DMS153 (cell line): ENCODE measurements around the gene MARK4.
A peak's percentile ranks its signal among the peaks of the same experiment; 100 is the strongest.
"Not testable (repeated sequence)": the region's sequence is repeated elsewhere in the genome, so short reads cannot be mapped to it uniquely, and the experiment has no call there.

Source experiments
- DNase-seq: peaks from one replicate; lab custom pipeline; 2025; lab: John Stamatoyannopoulos, UW

The MARK4 gene

DNA sequence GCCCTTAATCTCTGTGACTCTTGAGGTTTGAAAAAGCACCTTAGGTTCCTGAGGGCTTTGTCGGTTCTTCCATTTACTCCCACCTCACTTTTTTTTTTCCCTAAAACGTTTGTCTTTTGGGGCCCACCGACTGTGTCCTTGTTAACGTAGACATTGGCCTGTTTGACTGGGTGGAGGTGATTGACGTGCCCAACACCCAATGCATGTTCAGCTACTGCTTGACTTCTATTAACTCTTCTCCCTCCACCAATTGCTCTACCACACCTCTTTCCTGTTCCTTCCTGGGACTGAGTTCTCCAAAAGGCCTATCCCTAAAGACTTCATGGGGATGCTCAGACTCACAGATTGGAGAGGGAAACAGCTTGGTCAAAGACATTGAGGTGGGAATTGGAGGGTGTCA, 54.4 kb downstream of the MARK4 start:
- DNase-seq, result no peak

DNA sequence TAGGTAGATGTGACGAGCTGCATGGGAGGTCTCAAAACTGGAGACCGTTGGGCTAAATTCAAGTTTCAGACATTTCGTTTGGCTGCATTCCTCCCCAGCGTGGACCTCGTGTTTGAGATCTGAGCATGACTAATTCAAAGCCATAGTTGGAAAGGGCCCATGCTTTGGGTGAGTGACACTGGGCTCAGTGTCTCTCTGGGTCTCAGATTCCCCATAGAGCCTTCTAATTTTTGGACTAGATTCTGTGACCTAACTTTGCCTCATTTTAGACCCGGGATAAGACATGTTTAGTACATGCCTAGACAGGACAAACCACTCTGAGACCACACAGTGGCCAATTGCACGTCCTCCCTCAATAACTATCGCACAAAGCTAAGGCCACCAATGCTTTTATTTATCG, 55.0 kb downstream of the MARK4 start:
- DNase-seq, result no peak

DNA sequence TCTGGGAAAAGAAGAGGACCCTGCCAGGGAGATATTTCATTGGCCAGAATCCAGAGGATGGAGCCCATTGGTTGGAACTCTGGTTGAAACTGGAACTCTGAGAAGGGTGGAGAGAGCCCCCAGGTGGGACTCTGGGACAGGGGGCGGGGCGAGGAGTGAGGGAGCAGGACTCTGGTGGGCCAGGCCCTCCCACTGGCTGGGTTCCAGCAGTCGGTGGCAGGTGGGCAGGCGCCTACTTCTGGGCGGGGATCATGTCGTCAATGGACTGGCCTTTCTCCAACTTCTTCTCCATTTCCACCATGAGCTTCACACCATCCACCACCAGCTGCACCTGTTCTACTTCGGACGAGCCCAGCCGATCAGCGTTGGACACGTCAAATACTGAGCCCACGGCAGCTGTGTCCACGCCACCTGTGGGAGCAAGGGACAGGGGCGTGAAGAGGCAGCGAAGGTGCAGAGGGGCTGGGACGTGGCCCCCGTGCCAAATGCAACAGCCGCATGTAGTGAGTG, 55.5 kb downstream of the MARK4 start:
- peak; percentile 61 for DNase-seq

DNA sequence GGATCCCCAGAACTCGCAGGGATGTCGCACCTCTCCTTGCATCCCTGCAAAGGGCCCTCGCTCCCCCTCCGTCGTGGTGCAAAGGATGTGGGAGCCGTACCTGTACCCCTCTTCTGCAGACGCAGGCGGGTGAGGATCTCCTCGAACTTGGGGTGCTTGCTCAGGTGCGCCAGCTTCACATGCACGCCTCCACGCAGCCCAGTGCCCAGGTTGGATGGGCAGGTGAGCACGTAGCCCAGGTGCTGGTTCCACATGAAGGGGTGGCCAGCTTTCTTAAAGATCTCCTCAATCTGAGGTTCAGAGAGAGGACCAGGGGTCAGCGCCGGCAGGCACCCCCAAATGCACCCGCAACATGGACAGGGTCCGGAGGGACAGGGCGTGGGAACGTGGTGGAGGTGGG, 56.3 kb downstream of the MARK4 start:
- no peak for DNase-seq

DNA sequence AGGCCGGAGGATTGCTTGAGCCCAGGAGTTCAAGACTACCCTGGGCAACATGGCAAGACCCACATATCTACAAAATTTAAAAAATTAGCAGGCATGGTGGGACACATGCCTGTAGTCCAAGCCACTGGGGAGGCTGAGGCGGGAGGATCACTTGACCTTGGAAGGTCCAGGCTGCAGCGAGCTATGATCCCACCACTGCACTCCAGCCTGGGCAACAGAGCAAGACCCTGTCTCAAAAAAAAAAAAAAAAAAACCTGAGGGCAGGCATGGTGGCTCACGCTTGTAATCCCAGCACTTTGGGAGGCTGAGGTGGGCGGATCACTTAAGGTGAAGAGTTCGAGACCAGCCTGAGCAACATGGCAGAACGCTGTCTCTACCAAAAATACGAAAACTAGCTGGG, 58.3 kb downstream of the MARK4 start:
- DNase-seq, result not testable (repeated sequence)

DNA sequence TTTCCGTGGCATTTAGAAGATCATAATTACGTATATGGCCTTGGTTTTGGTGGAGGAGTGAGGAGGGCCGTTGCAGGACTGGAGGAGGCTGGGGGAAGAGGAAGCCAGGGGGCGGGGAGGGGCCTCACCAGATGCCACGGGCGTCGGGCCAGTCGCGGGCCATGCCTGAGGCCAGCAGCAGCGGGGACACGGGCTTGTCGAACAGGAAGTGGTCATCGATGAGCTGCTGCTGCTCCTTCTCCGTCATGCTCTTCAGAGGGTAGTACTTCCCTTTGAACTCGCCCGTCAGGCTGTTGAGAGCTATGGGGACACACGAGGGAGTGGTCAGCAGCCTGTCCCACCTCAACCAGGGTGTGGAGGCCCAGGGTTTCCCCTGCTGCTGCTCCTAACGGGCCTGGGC, 60.5 kb downstream of the MARK4 start:
- no peak for DNase-seq

DNA sequence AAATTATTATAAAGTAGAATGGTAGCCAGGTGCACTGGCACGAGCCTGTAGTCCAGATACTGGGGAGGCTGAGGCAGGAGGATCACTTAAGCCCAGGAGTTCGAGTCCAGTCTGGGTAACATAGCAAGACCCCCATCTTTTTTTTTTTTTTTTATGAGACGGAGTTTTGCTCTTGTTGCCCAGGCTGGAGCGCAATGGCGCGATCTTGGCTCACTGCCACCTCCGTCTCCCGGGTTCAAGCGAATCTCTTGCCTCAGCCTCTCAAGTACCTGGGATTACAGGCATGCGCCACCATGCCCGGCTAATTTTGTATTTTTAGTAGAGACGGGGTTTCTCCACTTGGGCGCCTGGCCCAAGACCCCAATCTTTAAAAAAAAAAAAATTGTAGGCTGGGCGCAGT, 61.2 kb downstream of the MARK4 start:
- not testable (repeated sequence) for DNase-seq

DNA sequence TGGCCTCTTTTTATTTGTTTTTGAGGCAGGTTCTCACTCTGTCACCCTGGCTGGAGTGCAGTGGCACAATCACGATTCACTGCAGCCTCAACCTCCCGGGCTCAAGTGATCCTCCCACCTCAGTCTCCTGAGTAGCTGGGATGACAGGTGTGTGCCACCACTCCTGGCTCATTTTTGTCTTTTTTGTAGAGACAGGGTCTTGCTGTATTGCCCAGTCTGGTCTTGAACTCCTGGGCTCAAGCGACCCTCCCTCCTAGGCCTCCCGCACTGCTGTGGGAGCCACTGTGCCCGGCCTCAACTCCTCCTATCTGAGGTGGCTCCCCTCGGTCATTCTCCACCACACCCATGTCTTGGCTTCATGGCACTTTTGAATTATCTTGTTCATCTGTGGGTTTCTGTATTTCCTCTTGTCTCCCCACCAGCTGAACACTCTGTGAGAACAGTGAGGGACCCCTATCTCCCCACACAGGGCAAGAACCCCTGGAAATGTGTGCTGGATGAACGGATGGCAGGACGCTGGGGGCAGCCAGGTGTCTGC, 63.7 kb downstream of the MARK4 start:
- DNase-seq, result no peak

DNA sequence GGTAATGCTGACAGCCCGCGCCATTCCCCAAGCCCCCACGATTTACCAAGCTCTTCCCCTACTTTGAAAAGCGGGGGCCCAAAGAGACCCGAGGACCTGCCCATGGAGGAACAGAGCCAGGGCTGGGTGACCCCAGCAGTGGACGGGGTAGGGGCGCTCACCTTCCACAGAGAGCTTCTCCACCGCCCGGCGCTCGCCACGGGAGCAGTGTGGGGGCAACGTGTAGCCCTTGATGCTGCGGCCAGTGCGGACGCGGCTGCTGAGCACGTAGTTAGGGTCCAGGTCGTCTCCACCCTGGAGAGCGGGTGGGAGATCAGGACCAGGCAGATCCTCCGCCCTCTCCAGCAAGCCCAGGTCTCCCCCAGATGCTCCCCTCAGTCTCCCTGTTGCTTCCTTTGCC, 64.2 kb downstream of the MARK4 start:
- no peak for DNase-seq

DNA sequence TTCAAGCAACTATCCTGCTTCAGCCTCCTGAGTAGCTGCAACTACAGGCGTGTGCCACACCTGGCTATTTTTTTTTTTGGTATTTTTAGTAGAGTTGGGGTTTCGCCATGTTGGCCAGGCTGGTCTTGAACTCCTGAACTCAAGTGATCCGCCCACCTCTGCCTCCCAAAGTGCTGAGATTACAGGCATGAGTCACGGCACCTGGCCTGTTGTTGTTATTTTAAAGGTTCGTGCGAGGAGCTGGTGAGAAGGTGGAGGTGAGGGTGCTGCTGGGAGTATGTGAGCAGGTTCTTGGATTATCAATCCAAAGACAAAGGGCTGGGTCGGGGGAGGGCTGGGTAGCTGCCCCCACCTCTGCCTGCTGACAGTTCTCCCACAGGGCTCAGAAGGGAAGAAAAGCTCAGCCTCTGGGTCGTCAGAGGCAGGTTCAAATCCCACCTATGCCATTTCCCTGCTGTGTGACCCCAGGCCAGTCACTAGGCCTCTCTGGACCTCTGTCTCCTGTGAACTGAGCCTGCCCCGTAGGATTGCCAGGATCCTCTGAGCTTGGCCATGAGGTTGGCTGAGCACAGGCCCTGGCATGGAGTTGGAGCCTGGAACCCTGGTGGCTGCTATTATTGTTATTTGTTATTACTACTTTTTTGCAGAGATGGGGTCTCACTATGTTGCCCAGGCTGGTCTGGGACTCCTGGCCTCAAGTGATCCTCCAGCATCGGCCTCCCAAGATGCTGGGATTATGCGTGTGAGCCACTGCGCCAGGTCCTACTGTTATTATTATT, 70.1 kb downstream of the MARK4 start:
- no peak for DNase-seq

DNA sequence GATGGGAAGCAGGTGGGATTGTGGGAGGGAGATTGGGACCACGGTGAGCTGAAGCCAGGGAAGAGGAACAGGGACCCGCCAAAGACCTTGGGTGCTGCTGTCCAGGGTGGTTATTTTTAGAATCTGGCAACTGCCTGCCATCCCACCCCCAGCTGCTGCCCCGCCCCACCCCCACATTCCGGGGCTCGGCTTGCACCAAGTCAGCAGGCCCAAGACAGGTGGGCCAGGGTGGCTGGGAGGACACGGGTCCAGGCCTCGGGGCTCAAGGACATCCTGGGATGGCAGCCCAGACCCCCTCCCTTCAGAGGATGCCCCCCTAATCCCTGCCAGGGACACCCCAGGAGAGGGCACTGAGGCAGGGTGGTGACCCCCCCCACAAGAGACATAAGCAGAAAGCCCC, 70.8 kb downstream of the MARK4 start:
- DNase-seq, result no peak

DNA sequence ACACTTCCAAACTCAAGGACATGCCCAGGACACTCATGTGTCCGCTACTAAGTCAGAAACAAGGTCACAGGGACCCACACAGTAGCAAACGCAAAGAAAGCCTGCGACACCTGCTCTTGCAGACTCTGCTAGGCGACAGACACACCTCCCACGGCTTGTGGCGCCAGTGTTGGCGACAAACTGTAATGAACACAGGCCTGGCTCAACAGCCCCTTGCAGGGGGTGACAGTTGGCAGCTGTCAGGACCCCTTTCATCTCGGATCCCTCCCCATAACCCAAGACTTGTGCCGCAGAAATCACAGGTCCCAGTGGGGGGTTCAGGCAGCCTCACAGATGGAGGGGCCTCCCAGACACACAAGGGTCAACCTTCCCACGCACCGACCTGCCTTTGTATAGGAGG, 71.2 kb downstream of the MARK4 start:
- peak; percentile 38 for DNase-seq

DNA sequence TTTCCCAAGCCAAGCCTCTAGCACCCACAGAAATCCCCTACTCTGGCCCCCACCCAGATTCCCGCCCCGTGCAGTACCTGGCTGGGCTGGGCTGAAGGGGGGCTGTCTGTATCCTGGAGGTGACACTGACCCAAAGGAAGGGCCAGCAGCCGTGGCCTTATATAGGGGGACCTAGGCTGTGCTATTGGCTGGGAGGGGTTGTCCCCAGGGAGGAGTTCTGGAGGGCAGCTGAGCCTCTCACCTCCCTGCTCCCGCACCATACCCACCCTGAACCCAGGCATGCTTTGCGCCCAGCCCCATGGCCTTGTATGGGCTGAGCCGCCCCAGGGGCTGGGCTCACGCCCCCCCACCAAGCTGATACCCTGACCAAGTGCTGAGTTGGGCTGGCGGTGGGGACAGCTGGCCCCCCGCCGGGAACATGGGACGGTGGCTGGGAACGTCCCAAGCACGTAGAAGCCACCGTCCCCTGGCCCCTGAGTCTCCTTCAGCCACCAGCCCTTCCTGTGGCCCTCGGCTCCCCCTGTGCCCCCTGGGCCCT, 71.7 kb downstream of the MARK4 start, which contains the start of gene CKM:
TSS of gene CKM (minus strand) at position 132 of the 538 bp plus-strand sequence. CDS start 3,162 bp downstream, outside the sequence.
- no peak for DNase-seq

DNA sequence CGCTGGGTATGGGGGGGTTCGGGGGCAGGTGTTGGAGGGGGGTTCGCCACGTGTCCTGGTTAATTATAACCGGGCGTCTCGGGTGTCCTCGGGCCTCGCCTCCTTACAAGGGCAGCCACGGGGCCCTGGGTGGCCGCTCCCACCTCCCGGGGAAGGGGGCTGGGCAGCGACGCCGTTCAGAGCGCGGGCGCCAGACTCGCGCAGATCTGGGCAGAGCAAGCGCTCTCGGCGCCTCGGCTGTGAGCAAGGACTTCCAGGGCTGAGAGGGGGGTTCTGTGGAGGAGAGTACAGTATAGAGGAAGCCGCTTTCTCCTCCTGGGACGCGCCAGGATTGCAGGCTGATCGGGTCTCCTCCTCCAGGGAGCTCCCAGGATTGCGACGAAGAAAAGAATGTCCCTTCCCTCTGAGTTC, 72.6 kb downstream of the MARK4 start:
- no peak for DNase-seq

DNA sequence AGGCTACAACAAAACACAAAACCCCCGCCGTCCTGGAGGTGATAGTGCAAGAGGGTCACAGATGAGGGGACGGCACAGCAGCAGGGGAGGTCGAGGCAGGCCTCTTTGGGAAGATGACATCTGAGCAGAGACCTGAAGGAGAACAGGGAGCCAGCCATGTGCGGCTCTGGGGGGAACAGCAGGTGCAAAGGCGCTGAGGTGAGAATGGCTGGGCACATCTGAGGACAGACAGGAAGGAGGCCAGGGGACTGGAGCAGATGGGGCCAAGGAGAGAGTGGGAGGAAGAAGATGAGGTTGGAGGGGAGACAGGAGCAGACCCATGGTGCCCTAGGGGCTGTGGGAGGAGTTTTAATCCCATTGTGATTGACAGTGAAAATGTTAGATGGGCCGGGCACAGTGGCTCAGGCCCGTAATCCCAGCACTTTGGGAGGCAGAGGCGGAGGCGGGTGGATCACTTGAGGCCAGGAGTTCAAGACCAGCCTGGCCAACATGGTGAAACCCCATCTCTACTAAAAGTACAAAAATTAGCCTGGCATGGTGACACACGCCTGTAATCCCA, 73.4 kb downstream of the MARK4 start:
- DNase-seq, result no peak

DNA sequence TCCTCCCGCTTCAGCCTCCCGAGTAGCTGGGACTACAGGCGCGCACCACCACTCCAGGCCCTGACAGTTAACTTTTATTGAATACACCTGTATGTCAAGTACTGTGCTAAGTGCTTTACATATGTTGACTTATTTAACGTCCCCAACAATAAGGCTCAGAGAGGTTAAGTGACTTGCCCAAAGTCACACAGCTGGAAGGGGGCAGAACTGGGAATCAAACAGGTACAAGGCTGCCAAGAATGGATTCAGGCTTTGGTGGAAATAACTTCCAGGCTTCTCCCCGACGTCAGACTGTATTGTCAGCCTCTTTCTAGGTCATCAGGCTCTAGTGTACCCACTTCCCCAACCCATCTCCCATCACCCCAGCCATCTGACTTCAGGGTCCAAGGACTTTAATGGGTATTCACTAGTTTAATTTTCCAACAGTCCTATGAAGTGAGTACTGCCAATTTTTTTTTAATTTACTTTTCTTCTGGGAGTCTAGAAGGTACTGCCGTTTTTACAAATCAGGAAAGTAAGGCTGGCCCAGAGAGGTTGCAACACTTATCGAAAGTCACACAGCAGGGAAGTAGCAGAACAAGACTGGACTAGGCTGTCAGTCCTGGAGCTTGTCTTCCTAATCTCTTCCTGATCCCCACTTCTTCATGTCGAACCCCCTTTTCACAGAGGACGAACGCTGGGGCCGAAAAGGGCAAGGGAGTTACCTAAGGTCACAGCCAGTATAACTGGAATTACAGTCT, 76.5 kb downstream of the MARK4 start:
- DNase-seq, result no peak

DNA sequence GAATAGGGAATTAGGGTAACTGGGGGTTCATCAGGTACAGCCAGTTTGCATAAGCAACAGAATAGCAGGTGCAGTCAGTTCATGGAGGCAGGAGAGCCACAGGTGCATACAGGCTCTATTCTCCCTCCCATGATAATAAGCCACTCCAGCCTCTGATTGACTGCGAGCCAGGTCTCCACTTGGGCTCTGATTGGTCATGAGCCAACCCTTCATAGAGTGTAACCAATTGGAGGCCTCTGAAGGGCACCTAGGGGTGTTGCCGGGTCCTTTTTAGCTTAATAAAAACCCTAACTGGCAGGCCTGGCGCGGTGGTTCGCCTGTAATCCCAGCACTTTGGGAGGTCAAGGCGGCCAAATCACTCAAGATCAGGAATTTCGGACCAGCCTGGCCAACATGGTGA, 80.3 kb downstream of the MARK4 start:
- peak; percentile 95 for DNase-seq

DNA sequence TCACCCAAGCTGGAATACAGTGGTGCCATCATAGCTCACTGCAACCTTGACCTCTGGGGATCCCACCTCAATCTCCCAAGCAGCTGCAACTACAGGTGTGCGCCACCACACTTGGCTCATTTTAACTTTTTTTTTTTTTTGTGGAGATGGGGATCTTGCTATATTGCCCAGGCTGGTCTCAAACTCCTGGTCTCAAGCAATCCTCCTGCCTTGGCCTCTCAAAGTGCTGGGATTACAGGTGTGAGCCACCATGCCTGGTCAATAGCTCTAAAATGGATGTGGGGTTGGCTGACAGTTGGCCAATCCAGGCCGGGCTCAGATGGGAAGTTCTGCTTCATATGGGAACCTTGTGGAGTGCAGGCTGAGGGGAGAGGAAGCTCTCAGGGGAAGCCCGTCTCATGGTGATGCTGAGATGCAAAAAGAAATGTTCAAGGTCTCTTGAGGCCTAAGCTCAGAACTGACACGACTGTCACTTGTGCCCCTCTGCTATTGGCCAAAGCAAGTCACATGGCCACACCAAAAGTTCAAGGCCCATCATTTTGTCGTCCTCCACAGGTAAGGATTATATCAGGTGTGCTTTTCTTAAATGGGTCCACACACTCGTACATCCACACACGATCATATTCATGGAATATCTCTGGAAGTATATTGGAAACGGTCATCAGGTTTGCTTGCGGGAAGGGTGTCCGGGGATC, 82.7 kb downstream of the MARK4 start:
- DNase-seq, result no peak

DNA sequence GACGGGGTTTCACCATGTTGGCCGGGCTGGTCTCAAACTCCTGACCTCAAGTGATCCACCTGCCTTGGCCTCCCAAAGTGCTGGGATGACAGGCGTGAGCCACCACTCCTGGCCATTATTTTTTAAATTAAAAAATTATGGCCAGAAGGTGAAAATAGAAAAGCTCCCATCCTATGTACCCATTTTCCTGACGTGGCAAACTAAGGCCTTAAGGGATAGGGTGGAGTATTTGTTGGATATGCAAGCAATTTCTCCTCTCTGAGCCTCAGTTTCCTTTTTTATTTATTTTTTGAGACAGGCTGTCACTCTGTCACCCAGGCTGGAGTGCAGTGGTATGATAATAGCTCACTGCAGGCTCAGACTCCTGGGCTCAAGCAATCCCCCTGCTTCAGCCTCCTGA, 83.8 kb downstream of the MARK4 start:
- not testable (repeated sequence) for DNase-seq

DNA sequence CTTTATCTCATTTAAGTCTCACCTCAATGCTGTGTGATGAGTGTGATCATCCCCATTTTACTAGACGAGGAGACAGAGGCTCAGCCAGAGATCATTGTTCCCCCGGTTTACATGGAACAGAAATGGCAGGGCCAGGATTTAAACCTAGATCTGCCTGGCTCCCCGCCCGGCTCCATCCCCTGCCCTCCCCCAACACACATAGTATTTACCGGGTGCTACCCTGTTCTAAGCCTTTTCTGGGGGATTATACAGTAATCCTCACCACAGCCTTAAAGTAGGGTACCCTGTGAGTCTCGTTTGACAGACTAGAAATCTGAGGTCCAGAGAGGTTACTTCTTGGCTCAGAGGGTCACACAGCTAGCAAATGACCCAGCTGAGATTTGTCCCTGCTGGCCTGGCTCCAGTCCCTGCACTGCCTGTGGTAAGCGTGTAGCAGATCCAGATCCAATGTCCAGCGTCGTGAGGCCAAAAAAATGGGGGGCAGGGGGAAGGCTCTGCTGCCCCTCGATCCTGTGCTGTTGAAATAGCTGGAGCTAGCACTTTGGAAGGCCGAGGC, 85.7 kb downstream of the MARK4 start:
- no peak for DNase-seq

DNA sequence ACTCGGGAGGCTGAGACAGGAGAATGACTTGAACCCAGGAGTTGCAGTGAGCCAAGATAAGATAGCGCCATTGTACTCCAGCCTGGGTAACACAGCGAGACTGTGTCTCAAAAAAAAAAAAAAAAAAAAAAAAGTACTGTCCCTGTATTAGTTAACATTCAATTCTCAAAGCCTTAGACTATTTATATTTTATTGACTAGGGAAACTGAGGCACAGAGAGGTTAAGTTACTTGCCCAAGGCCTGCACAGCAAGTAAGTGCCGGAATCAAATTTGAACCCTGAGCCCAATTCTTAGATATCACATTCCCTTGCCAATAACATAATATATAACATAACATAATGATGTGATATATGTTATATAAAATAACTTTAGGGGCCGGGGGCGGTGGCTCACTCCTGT, 88.6 kb downstream of the MARK4 start:
- DNase-seq, result no peak
